Body of pancreas (tissue), 4 donors: ENCODE data around the gene HERPUD2.

Experiments
- CTCF ChIP-seq, 7 experiments: fragments of 450-650 bp in 4 of 7; fragments of 200-600 bp in 3 of 7; sonication (generic) in 3 of 7; IDR thresholded peaks; one replicate each; pipeline ENCODE4 v1.5.1; 2016 to 2019; ENCODE audit warnings: antibody characterized with exemption in 7 of 7
- POLR2A ChIP-seq, 3 donors: fragments of 450-650 bp; IDR thresholded peaks; one replicate each; pipeline ENCODE4 v1.6.1; 2016; ENCODE audit warnings: antibody characterized with exemption in 3 of 3, mild to moderate bottlenecking in 2 of 3

DNA sequence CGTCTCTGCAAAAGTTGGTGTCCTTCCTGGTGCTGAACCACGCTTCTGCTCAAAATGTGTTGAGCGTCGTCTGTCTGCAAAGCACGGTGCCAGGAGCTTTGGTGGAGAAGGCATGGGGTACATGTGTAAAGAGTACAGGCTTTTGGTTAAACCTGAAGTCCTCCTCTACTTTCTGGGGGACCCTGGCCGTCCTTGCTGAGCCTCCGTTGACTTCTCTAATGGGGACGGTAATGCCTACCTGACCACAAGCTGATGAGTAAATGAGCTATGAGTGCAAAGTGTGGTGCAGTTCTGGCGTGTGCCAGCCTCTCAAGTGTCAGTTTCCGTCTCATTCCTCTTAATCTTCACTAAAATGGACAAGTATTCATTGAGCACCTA, 527 bp upstream of the HERPUD2 start:
- TF ChIP-seq CTCF (IDR thresholded peaks at IDR 0.05) (no peak), POLR2A (IDR thresholded peaks at IDR 0.05) (no peak)
